Peyer's patch (tissue), 4 donors: ENCODE results near the gene SLC4A5.

Experiments
- POLR2A ChIP-seq, 2 donors: fragments of 450-650 bp; IDR thresholded peaks; one replicate each; pipeline ENCODE4 v1.5.1; 2017; ENCODE audit warnings: antibody characterized with exemption in 2 of 2, mild to moderate bottlenecking in 2 of 2, moderate library complexity in 2 of 2
- TF ChIP-seq, protein P1 (sequence below), 6 experiments: fragments of 450-650 bp in 4 of 6; fragments of 200-600 bp in 2 of 6; sonication (generic) in 1 of 6; IDR thresholded peaks; one replicate each; pipeline ENCODE4 v1.5.1; 2017 to 2019; ENCODE audit warnings: antibody characterized with exemption in 6 of 6, mild to moderate bottlenecking in 3 of 6, moderate library complexity in 1 of 6

DNA sequence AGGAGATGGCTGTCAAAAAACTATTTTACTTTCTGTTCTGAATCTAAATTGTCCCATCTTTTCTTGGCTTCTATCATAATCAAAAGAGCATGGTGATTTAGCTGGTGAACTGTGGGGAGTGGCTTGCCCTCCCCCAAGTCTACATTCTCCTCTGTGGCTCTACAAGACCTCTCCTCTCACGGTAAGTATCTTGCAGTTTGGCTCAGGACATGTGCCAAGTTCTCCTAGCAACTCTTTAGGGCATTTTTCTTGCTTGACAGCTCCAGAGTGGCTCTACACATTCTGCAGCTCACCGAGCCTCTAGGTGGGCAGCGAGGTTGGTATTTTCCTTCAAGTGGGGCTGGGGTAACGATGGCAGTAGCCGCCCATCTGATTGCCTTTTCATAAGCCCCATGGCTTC is 29.1 kb downstream of the SLC4A5 start:
- TF ChIP-seq, protein P1, sequence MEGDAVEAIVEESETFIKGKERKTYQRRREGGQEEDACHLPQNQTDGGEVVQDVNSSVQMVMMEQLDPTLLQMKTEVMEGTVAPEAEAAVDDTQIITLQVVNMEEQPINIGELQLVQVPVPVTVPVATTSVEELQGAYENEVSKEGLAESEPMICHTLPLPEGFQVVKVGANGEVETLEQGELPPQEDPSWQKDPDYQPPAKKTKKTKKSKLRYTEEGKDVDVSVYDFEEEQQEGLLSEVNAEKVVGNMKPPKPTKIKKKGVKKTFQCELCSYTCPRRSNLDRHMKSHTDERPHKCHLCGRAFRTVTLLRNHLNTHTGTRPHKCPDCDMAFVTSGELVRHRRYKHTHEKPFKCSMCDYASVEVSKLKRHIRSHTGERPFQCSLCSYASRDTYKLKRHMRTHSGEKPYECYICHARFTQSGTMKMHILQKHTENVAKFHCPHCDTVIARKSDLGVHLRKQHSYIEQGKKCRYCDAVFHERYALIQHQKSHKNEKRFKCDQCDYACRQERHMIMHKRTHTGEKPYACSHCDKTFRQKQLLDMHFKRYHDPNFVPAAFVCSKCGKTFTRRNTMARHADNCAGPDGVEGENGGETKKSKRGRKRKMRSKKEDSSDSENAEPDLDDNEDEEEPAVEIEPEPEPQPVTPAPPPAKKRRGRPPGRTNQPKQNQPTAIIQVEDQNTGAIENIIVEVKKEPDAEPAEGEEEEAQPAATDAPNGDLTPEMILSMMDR (IDR thresholded peaks at IDR 0.05): no peak
- no peak for TF ChIP-seq POLR2A (IDR thresholded peaks at IDR 0.05)
